CD4-positive, alpha-beta memory T cell (primary cell): ENCODE results near the gene C10orf90. TPM values are rescaled to one million over a fixed set of nuclear protein-coding genes. Genes with fewer than 3 reads are reported as not detected.

ENCODE experiments used
- CTCF ChIA-PET: fragments of 350-600 bp; sonication (Branson Sonifier 250); formaldehyde crosslinking; loops from one replicate; lab custom pipeline; 2021; ENCODE audit warnings: inconsistent platforms; ENCODE audit not compliant: partially characterized antibody; lab: Charles Lee
- POLR2A ChIA-PET: fragments of 350-600 bp; sonication (Branson Sonifier 250); formaldehyde crosslinking; loops from one replicate; lab custom pipeline; 2021; ENCODE audit not compliant: partially characterized antibody; lab: Charles Lee
- DNase-seq, 5 donors: peaks; one replicate each; pipeline versions ENCODE4 v3.0.0 to v3.0.0-alpha.2; 2020 to 2022; ENCODE audit warnings: mixed read lengths in 1 of 5
- H3K27ac ChIP-seq: one replicate; pipeline ENCODE4 v1.7.0; 2013; ENCODE audit warnings: low read depth, low read length
- H3K27me3 ChIP-seq: 2 replicates; pipeline ENCODE4 v1.7.0; 2013; ENCODE audit warnings: mild to moderate bottlenecking, low read length, moderate library complexity; ENCODE audit not compliant: insufficient read depth
- H3K36me3 ChIP-seq: 2 replicates; pipeline ENCODE4 v1.7.0; 2013; ENCODE audit warnings: mild to moderate bottlenecking, low read length, moderate library complexity; ENCODE audit not compliant: insufficient read depth
- H3K4me1 ChIP-seq: 2 replicates; pipeline ENCODE4 v1.7.0; 2013; ENCODE audit warnings: mild to moderate bottlenecking, low read length, moderate library complexity; ENCODE audit not compliant: insufficient read depth
- H3K4me3 ChIP-seq, 2 donors: one replicate each; pipeline ENCODE4 v1.7.0; 2013; ENCODE audit warnings: low read length in 2 of 2, mild to moderate bottlenecking in 1 of 2
- H3K9me3 ChIP-seq, 2 donors: one replicate each; pipeline ENCODE4 v1.7.0; 2013; ENCODE audit warnings: low read length in 2 of 2, control low read depth in 1 of 2; ENCODE audit not compliant: control insufficient read depth in 1 of 2
- H3K27ac Mint-ChIP-seq, 7 donors: one replicate each; pipeline ENCODE4 v1.8.0; 2020 to 2021; ENCODE audit warnings: mixed read lengths in 7 of 7, mild to moderate bottlenecking in 6 of 7, inconsistent platforms in 3 of 7, moderate library complexity in 3 of 7
- H3K27me3 Mint-ChIP-seq, 2 donors: one replicate each; pipeline ENCODE4 v1.8.0; 2020 to 2021; ENCODE audit warnings: mixed read lengths in 2 of 2
- H3K36me3 Mint-ChIP-seq, 2 donors: one replicate each; pipeline ENCODE4 v1.8.0; 2020 to 2021; ENCODE audit warnings: mixed read lengths in 2 of 2, inconsistent platforms in 1 of 2, mild to moderate bottlenecking in 1 of 2
- H3K4me1 Mint-ChIP-seq, 4 donors: one replicate each; pipeline ENCODE4 v1.8.0; 2020 to 2021; ENCODE audit warnings: mixed read lengths in 4 of 4, mild to moderate bottlenecking in 1 of 4
- H3K4me3 Mint-ChIP-seq, 8 donors: one replicate each; pipeline ENCODE4 v1.8.0; 2020 to 2021; ENCODE audit warnings: mixed read lengths in 8 of 8, mild to moderate bottlenecking in 7 of 8, moderate library complexity in 6 of 8, inconsistent platforms in 3 of 8
- H3K9me3 Mint-ChIP-seq, 8 donors: one replicate each; pipeline ENCODE4 v1.8.0; 2020 to 2021; ENCODE audit warnings: mixed read lengths in 8 of 8, mild to moderate bottlenecking in 5 of 8, inconsistent platforms in 3 of 8, moderate library complexity in 1 of 8
- intact Hi-C: fragments of 100-400 bp; cut with micrococcal nuclease; formaldehyde crosslinking; loops from one replicate; pipeline ENCODE4 v1.15.1; 2023
- polyA plus RNA-seq, 2 donors: library from polyadenylated mRNA; unstranded; fragments of 300-500 nt; fragmentation: Illumina TruSeq; gene quantifications; one replicate each; pipeline ENCODE4 v1.2.3, GENCODE V29; 2021
- total RNA-seq, 2 experiments: library from RNA; stranded (reverse); gene quantifications; one replicate each; pipeline ENCODE4 v1.2.3, GENCODE V29; 2021

Gene C10orf90
- total and polyA plus RNA-seq, 4 experiments from 2014 or later, result not detected

DNA sequence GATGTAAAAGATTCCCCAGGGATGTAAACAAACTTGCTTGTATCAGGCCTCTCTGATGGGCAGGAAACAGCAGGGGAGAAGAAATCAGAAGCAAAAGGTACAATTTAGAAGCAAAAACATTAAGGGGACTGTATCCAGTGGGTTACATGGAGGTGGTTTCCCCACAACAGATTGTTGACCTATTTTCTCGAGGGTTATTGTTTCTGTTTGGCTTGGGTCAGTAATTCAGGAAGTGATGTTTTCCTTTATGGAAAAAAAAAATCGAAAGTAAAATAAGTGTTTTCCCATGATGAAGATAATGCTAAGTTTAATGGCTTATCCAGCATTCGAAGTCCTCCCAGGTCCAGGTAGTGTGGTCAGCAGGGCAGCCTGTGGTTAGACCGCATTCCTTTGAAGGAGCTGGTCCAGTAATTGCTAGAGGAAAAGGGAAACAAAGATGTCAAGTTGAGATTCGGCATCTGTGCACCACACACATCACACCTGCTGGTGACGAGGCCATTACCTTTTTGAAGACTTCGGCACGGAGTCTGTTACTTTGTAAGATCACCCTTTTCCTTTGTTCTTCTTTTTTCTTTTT is 244.9 kb downstream of the C10orf90 start:
- Mint-ChIP-seq H3K9me3 (peaks cover 6 to 37% (median 18%) of the 10 kb centered on the region in 8 donors), H3K4me3 (peak overlapping the region in 3 of 8 donors; percentile 49 to 73 (median 71)), H3K27me3 (peaks cover 0 to 1% of the 10 kb centered on the region in 2 donors), H3K27ac (peak overlapping the region in 3 of 7 donors; percentile 23 to 65 (median 41)), H3K4me1 (peaks cover 0 to 19% (median 3%) of the 10 kb centered on the region in 4 donors), H3K36me3 (no peaks in the 10 kb centered on the region)
- intact Hi-C loops, result no loop called here
- Histone ChIP-seq H3K36me3 (no peaks in the 10 kb centered on the region), H3K4me3 (no peak overlapping the region), H3K27ac (no peak overlapping the region), H3K4me1 (no peaks in the 10 kb centered on the region), H3K27me3 (no peaks in the 10 kb centered on the region), H3K9me3 (no peaks in the 10 kb centered on the region)
- DNase-seq, result no peak
- CTCF ChIA-PET, result no interaction called here
- POLR2A ChIA-PET, result no interaction called here

DNA sequence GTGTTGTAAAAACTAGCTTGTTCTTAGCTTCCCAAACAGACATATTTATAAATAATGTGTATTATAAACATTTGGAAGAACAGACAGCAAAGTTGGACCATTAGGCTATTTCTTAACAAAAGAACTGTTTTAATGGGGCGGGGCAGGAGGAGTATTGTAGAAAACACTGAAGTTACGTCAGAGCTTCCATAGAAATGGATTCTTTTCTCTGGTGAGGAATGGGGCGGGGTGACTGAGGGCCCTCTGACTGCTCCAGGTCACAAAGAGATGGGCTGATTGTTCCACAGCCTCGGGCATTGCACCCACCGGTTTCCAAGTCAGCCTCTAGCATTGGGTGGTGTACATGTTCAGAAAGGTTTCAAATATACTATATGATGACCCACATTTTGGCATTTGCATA is 245.5 kb downstream of the C10orf90 start:
- Histone ChIP-seq H3K27ac (no peak overlapping the region), H3K9me3 (no peaks in the 10 kb centered on the region), H3K4me3 (no peak overlapping the region), H3K4me1 (no peaks in the 10 kb centered on the region), H3K27me3 (no peaks in the 10 kb centered on the region), H3K36me3 (no peaks in the 10 kb centered on the region)
- ChIA-PET CTCF (no interaction called here), POLR2A (no interaction called here)
- no peak for DNase-seq
- Mint-ChIP-seq H3K36me3 (no peaks in the 10 kb centered on the region), H3K4me1 (peaks cover 0 to 19% (median 3%) of the 10 kb centered on the region in 4 donors), H3K27ac (no peak overlapping the region), H3K27me3 (peaks cover 0 to 1% of the 10 kb centered on the region in 2 donors), H3K9me3 (peaks cover 6 to 37% (median 18%) of the 10 kb centered on the region in 8 donors), H3K4me3 (peak overlapping the region in 2 of 8 donors; percentile 49 to 71)
- intact Hi-C loops, result no loop called here

DNA sequence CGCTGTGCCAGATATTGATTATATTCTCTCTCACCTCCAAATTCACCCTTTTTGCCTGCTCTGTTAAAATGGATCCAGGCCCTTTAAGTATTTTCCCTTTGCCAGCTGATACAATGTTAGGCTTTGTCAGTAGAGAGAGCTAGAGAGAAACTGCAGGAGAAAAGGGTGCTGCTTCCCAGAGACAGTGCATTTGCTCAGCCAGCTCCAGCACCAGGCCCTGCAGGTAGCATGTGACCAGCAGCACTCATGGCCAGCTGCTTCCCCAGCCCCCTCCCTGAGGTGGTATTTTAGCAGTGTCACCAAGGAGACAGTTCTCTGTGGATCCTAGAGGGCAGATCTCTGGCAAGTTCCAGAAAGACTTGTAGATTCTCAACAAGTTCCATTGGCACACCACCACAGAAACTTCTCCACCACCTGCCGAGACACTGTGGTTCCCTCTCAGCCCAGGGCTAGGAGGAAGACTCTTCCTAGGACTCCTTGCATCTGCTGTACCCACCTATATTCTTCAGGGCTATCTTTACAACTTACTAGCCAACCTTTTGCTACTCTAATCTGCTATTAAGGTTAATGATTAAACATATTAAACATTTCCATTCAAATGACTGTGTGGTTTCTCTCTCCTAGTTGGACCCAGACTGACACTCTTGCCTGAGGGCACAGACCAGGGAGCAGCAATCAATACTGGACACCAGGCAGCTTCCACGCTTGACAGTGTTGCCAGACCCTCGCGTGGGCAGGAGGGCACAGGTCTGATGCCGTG is 246.6 kb downstream of the C10orf90 start:
- POLR2A ChIA-PET, result no interaction called here
- no peak overlapping the region for H3K4me3 Mint-ChIP-seq
- Histone ChIP-seq H3K9me3 (no peaks in the 10 kb centered on the region), H3K36me3 (no peaks in the 10 kb centered on the region), H3K4me1 (no peaks in the 10 kb centered on the region), H3K27me3 (no peaks in the 10 kb centered on the region), H3K4me3 (no peak overlapping the region), H3K27ac (no peak overlapping the region)
- intact Hi-C loops, result no loop called here
- peaks cover 0 to 19% (median 3%) of the 10 kb centered on the region in 4 donors for H3K4me1 Mint-ChIP-seq
- H3K9me3 Mint-ChIP-seq, result peaks cover 6 to 37% (median 17%) of the 10 kb centered on the region in 8 donors
- no peak overlapping the region for H3K27ac Mint-ChIP-seq
- H3K27me3 Mint-ChIP-seq, result peaks cover 0 to 1% of the 10 kb centered on the region in 2 donors
- CTCF ChIA-PET, result no interaction called here
- H3K36me3 Mint-ChIP-seq, result no peaks in the 10 kb centered on the region
- no peak for DNase-seq

DNA sequence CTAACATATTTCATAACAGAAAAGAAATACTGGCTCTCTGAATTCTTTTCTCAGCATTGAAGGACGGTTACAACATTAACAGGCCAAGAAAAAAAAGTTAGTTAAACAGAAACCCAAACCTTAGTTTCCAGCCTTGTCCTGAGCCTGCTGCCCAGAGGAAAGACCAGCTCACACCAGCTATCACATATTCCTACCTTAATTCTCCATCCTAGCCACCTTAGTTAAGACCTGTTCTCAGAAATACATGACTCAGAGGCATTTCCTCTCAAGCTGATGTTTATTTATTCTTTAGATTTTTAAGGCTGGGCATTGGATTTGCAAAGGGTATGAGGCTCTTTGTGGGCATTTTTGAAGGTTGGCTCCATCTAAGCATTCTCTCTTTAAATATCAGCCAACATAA is 247.9 kb downstream of the C10orf90 start:
- no peaks in the 10 kb centered on the region for H3K36me3 Mint-ChIP-seq
- H3K4me1 Mint-ChIP-seq, result peaks cover 0 to 19% (median 3%) of the 10 kb centered on the region in 4 donors
- H3K27ac Mint-ChIP-seq, result no peak overlapping the region
- H3K9me3 Mint-ChIP-seq, result peaks cover 6 to 37% (median 17%) of the 10 kb centered on the region in 8 donors
- H3K27me3 Mint-ChIP-seq, result peaks cover 0 to 1% of the 10 kb centered on the region in 2 donors
- no peak overlapping the region for H3K4me3 Mint-ChIP-seq
- H3K27me3 ChIP-seq, result no peaks in the 10 kb centered on the region
- no peaks in the 10 kb centered on the region for H3K4me1 ChIP-seq
- H3K4me3 ChIP-seq, result no peak overlapping the region
- H3K9me3 ChIP-seq, result no peaks in the 10 kb centered on the region
- intact Hi-C loops, result no loop called here
- H3K27ac ChIP-seq, result no peak overlapping the region
- H3K36me3 ChIP-seq, result no peaks in the 10 kb centered on the region
- no peak for DNase-seq
- ChIA-PET CTCF (no interaction called here), POLR2A (no interaction called here)

DNA sequence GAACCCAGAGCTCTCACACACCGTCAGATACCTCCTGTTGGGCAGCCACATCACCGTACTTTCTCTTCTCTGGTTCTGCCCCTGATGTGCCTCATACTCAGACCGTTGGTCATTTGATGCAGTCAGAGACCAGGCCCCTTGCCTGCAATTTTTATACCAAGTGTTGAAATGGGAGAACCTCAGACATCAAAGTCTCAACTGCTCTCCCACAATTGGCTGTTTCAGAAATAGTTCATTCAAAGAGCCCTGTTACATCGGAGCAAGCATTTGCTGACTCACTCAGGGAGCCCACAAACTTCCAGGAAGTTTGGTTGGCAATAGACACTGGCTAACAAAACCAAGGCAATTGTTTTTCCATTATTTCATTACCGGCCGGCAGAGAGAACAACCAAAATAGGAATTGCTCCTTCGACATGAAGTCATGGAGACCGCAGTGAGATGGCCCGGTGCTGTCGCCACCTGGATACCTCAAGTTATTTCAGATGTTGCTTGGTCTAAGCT is 248.7 kb downstream of the C10orf90 start:
- Mint-ChIP-seq H3K36me3 (no peaks in the 10 kb centered on the region), H3K9me3 (peaks cover 6 to 37% (median 15%) of the 10 kb centered on the region in 8 donors), H3K4me1 (peaks cover 0 to 19% (median 3%) of the 10 kb centered on the region in 4 donors), H3K27ac (peak overlapping the region in 1 of 7 donors; percentile 75), H3K27me3 (peaks cover 0 to 1% of the 10 kb centered on the region in 2 donors), H3K4me3 (peak overlapping the region in 7 of 8 donors; percentile 10 to 66 (median 50))
- Histone ChIP-seq H3K4me3 (no peak overlapping the region), H3K36me3 (no peaks in the 10 kb centered on the region), H3K9me3 (no peaks in the 10 kb centered on the region), H3K27me3 (no peaks in the 10 kb centered on the region), H3K27ac (no peak overlapping the region), H3K4me1 (no peaks in the 10 kb centered on the region)
- DNase-seq, result no peak
- ChIA-PET CTCF (no interaction called here), POLR2A (no interaction called here)
- intact Hi-C loops, result no loop called here

DNA sequence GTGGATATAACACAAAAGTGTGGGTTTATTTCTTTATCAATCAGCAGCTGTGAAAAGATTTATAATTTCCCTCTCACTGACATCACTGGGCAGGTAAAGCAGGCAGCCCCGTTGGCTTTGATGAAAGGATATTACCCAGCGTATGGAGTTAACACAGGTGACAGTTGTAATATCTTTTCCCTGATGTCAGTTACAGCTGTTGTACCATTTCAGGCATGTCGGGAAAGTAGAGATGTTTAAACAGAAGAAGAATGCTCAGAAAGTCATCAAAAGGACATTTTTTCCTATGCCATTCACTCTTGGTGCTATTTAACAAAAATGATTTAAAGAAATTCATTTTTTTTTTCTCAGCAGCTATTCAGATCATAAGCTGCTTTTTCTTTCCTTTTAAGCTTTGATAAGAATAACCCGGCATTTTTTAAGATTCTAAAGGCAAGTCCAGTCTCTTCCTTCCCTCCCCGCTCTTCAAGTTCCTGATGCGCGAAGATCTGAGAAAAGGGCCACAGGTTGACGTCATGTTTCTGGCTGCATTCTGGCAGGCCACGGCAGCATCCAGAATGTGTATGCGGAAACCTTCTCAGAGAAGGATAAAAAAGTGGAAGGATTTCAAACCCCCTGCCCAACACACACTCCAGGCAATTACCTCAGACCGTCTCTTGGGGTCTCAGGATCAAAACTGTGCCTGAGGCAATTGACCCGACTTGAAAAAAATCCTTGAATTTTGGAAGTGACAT is 249.8 kb downstream of the C10orf90 start:
- DNase-seq, result no peak
- Mint-ChIP-seq H3K27me3 (no peaks in the 10 kb centered on the region), H3K9me3 (peaks cover 6 to 33% (median 16%) of the 10 kb centered on the region in 8 donors), H3K4me3 (no peak overlapping the region), H3K4me1 (peaks cover 0 to 15% (median 1%) of the 10 kb centered on the region in 4 donors), H3K27ac (no peak overlapping the region), H3K36me3 (no peaks in the 10 kb centered on the region)
- Histone ChIP-seq H3K4me1 (no peaks in the 10 kb centered on the region), H3K4me3 (no peak overlapping the region), H3K36me3 (no peaks in the 10 kb centered on the region), H3K9me3 (no peaks in the 10 kb centered on the region), H3K27ac (no peak overlapping the region), H3K27me3 (no peaks in the 10 kb centered on the region)
- CTCF ChIA-PET, result no interaction called here
- intact Hi-C loops, result no loop called here
- POLR2A ChIA-PET, result no interaction called here
